ENCODE results near the gene MYO1F. TPM values are rescaled to one million over a fixed set of nuclear protein-coding genes. Genes with fewer than 3 reads are reported as not detected.

Gene MYO1F
- total RNA-seq (2022; extraction: Qiagen RNA extraction; ENCODE audit: low read depth) = 0.22 to 0.41 TPM (median 0.31 TPM) in 5 replicates

DNA sequence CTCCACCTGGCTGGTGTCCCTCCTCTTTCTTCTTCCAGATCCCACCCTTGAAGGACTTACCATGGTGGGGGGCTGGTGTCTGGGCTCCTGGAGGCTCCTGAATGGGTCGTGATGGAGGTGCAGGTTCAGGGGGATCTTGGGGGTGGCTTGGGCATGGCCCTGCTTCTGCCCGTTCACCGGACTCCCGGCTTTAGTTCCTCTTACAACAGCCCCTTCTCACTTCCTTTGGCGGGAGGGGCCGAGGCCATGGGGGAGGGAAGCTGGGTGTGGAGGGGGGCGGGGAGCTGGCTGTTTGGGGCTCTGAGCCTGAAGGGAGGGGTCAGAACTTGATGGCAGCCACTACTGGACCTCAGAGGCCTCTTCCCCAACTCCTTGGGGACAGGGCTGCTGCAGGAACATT lies at the start of gene MYO1F:
Gene MYO1F (minus strand): TSS at position 196 of the 400 bp plus-strand sequence. CDS start 133 bp downstream, at position 63.

DNA sequence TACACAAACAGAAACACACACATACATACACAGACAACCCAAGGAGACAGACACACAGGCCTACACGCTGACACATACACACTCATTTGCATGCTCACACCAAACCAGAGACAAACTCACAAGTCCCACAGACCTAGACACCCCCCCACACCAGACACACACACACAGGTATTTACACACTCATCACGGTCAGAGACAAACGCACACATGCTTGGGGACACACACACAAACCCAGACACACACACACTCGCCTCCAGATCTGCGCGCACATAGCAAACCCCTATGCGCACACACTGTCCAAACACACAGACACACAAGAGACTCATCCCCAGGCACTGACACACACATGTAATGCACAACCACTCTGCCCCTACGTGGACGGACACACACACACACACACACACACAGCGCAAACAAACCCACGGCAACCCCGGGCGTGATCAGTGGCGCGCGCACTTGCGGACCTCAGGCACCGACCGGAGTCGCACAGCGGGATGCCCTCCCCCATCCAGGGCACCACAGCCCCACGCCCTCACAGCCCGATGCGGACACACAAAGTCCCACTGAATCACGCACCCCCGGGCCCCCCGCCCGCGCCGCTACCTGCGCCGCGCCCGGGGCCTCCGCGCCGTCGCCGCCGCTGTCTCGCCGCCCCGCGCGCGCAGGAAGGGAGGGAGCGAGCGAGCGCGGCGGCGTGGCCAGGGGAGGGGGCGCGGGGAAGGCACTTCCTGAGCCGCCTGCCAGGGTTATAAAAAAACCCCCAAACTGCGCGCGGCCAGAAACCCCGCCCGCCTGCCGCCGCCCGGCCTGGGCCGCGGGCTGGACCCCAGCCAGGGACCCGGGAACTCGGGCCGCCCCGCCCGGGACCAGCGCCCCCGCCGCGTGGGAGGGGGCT lies 33.0 kb upstream of the MYO1F start, which contains the start of gene ADAMTS10:
Gene ADAMTS10 (minus strand): TSS at position 675 of the 895 bp plus-strand sequence. CDS start 5,005 bp downstream, outside the sequence.

DNA sequence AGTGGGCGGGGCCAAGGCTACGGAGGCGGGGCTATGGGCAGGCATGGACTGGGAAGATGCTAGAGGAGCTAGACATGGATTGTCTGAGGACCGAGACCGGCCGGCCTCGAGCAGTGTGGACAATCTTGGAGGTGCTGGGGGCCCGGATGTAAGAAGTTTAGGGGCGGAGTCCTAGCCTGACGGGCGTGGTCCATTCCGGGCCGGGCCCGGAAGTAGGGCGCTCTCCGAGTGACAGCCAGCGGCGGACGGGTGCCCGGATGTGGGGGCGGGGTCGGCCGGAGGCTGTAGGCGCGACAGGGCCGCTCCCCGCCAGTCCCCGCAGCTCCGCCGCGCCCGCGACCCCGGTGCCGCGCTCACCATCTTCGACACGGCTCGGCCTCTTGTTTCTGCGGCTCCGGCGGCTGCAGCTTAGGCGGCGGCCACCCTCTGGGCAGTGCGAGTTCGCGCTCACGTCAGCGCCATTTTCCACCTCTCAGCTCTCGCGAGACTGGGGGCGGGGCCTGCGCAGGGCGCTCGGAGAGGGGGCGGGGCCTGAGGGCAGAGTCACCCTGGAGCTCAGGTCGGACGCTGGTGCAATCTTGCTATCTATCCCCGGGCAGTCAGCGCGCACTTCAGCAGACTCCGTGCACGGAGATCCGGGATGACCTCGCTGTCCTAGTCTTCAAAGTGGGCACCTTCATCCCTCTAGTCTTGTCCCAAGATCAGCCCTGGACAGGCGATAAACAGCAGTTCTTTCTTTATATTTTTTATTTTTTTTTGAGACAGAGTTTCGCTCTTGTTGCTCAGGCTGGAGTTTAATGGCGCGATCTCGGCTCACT lies 63.3 kb downstream of the MYO1F start, which contains the start of gene ZNF414:
Gene ZNF414 (minus strand): TSS at position 481 of the 818 bp plus-strand sequence. CDS start 121 bp downstream, at position 360.

Other genes starting within 250 kb of the MYO1F start
- 3.7 to 6.7 TPM (median 4.6 TPM) in 5 replicates for gene KANK3, start 234.2 kb downstream of the MYO1F start, total RNA-seq (2022; extraction: Qiagen RNA extraction; ENCODE audit: low read depth)
- gene ANGPTL4, start 213.3 kb downstream of the MYO1F start, total RNA-seq (2022; extraction: Qiagen RNA extraction; ENCODE audit: low read depth) = 354 to 441 TPM (median 395 TPM) in 5 replicates
- 90.4 to 98.9 TPM (median 98.2 TPM) in 5 replicates for gene RAB11B, start 187.1 kb downstream of the MYO1F start, total RNA-seq (2022; extraction: Qiagen RNA extraction; ENCODE audit: low read depth)
- 15.0 to 20.6 TPM (median 16.6 TPM) in 5 replicates for gene MARCHF2, start 164.1 kb downstream of the MYO1F start, total RNA-seq (2022; extraction: Qiagen RNA extraction; ENCODE audit: low read depth)
- 224 to 272 TPM (median 232 TPM) in 5 replicates for gene HNRNPM, start 132.5 kb downstream of the MYO1F start, total RNA-seq (2022; extraction: Qiagen RNA extraction; ENCODE audit: low read depth)
- gene PRAM1, start 74.8 kb downstream of the MYO1F start, total RNA-seq (2022; extraction: Qiagen RNA extraction; ENCODE audit: low read depth) = 0.08 to 0.19 TPM (median 0.13 TPM) in 4 of 5 replicates, not detected in the other
- gene ZNF414, start 63.3 kb downstream of the MYO1F start, total RNA-seq (2022; extraction: Qiagen RNA extraction; ENCODE audit: low read depth) = 14.8 to 18.2 TPM (median 16.3 TPM) in 5 replicates
- 8.8 to 15.2 TPM (median 12.9 TPM) in 5 replicates for gene ADAMTS10, start 33.3 kb upstream of the MYO1F start, total RNA-seq (2022; extraction: Qiagen RNA extraction; ENCODE audit: low read depth)
- gene NFILZ, start 53.2 kb upstream of the MYO1F start, total RNA-seq (2022; extraction: Qiagen RNA extraction; ENCODE audit: low read depth) = not detected in 5 replicates
- gene ACTL9, start 121.4 kb upstream of the MYO1F start, total RNA-seq (2022; extraction: Qiagen RNA extraction; ENCODE audit: low read depth) = not detected in 5 replicates
- not detected in 5 replicates for gene OR2Z1, start 144.2 kb upstream of the MYO1F start, total RNA-seq (2022; extraction: Qiagen RNA extraction; ENCODE audit: low read depth)

All from A549 treated with GW870086 at 1 μM for 4 hours (cell line).